Urothelium cell line (cell line): ENCODE measurements around the gene CHRD.
A peak's percentile ranks its signal among the peaks of the same experiment; 100 is the strongest.

ENCODE experiments used
- DNase-seq: peaks from one replicate; pipeline ENCODE4 v3.0.0; 2011; ENCODE audit warnings: low spot score, mixed read lengths
- FAIRE-seq: peaks from 2 replicates; lab custom pipeline; 2011; peaks lifted over from hg19 to GRCh38; lab: Jason Lieb, UNC

CHRD gene

DNA sequence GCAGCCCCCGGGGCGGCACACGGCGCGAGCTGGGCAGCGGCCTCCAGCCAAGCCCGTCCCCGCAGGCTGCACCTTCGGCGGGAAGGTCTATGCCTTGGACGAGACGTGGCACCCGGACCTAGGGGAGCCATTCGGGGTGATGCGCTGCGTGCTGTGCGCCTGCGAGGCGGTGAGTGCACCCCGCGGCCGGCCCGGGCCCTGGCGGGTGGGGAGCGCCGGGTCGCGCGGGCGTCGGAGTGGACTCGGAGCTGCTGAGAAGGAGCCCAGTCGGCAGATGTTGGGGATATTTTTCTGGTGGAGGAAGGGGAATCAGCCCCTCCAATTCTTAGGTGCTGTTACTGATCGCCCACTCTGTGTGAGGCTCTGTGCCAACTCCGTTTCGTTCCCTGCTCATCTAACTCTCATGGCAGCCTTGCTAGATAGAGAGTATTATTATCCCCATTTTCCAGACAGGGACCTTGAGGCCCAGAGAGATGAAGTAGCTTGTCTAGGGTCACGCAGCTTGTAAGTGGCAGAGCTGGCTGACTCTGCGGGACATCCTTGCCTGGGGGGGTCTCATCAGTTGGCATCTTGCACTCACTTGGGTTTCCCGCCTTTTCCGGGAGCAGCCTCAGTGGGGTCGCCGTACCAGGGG, 890 bp downstream of the CHRD start:
- DNase-seq (no peak), FAIRE-seq (peak; percentile 9)

DNA sequence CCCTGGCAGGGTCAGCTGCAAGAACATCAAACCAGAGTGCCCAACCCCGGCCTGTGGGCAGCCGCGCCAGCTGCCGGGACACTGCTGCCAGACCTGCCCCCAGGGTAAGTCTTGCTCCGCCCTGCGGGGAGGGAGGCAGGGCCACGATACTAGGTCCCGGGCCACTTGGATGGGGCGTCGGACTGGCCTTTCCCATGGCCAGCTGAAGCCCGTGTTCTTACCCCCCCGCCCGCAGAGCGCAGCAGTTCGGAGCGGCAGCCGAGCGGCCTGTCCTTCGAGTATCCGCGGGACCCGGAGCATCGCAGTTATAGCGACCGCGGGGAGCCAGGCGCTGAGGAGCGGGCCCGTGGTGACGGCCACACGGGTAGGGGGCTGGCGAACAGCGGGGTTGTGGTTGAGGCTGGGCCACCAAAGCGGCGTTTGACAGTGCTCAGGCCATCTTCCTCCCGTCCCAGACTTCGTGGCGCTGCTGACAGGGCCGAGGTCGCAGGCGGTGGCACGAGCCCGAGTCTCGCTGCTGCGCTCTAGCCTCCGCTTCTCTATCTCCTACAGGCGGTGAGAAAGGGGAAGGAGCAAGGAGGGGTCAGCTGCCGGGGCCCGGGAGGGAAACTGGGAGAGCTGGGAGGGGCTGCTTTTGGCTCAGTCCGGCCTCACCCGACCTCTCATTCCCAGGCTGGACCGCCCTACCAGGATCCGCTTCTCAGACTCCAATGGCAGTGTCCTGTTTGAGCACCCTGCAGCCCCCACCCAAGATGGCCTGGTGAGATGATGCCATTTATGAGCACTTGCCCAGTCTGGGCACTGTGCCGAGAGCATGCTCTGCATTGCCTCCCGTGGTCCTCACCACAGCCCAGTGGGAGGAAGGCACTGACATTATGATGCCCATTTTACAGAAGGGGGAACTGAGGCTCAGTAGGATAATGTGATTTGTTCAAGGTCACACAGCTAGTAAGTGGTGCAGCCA, 1.7 kb downstream of the CHRD start:
- DNase-seq (no peak), FAIRE-seq (no peak)

DNA sequence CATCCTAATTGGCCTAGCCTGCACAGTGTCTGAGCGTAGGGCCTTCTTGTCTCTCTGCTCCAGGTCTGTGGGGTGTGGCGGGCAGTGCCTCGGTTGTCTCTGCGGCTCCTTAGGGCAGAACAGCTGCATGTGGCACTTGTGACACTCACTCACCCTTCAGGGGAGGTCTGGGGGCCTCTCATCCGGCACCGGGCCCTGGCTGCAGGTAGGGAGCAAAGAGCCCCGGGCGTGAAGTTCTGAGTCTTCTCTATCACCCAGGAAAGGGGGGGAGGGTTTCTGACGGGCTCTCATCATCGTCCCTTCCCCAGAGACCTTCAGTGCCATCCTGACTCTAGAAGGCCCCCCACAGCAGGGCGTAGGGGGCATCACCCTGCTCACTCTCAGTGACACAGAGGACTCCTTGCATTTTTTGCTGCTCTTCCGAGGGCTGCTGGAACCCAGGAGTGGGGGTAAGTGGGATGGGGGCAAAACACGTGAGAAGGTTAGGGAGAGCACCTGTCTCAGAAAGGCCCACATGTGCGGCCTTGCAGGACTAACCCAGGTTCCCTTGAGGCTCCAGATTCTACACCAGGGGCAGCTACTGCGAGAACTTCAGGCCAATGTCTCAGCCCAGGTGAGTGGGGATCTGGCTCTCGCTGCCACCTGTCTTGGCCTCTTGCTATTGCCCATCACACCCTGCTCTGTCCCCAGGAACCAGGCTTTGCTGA, 2.6 kb downstream of the CHRD start:
- DNase-seq (no peak), FAIRE-seq (no peak)

DNA sequence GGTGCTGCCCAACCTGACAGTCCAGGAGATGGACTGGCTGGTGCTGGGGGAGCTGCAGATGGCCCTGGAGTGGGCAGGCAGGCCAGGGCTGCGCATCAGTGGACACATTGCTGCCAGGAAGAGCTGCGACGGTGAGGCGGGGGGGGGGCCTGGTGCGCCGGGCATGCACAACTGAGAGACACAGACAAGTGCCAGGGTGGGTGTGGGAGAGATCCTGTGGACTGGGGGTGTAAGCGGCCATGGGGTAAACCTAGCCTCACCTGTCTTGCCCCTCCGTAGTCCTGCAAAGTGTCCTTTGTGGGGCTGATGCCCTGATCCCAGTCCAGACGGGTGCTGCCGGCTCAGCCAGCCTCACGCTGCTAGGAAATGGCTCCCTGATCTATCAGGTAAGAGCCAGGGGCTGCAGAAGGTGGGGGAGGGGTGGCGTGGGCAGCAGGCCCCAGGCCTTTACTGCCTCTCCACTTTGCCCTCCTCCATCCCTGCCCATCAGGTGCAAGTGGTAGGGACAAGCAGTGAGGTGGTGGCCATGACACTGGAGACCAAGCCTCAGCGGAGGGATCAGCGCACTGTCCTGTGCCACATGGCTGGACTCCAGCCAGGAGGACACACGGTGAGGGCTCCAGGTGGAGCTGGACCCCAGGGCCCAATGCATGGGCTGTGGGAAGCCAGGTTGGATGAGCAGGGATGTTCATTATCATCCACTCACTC, 3.3 kb downstream of the CHRD start:
- FAIRE-seq: no peak
- no peak for DNase-seq

DNA sequence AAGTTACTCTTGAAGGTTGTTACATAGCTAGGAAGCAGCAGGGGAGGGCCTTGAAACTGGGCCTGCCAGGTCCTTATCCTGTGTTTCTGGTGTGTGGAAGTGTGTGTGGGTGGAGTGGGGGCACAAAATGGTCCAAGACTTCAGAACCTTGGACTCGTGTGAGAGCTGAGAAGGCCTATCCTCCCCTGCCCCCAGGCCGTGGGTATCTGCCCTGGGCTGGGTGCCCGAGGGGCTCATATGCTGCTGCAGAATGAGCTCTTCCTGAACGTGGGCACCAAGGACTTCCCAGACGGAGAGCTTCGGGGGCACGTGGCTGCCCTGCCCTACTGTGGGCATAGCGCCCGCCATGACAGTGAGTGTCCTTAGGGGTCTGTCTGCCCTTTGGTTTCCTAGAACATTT, 4.5 kb downstream of the CHRD start:
- DNase-seq (no peak), FAIRE-seq (no peak)

DNA sequence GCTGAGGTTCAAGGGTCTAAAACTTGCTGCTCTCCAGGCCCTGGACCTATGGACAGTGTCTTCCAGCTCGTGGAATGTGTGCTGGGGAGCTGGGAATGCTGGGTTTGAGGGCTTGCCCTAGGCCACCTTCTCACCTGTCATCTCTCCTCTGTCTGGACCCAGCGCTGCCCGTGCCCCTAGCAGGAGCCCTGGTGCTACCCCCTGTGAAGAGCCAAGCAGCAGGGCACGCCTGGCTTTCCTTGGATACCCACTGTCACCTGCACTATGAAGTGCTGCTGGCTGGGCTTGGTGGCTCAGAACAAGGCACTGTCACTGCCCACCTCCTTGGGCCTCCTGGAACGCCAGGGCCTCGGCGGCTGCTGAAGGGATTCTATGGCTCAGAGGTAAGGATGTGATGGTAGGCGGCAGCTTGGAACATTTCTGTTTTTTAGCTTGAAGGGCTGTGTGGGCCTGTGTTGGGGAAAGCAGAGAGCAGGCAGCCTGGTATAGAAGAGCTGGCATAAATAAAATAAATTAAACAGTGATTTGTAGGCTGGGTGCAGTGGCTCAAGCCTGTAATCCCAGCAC, 5.1 kb downstream of the CHRD start:
- no peak for FAIRE-seq
- no peak for DNase-seq

DNA sequence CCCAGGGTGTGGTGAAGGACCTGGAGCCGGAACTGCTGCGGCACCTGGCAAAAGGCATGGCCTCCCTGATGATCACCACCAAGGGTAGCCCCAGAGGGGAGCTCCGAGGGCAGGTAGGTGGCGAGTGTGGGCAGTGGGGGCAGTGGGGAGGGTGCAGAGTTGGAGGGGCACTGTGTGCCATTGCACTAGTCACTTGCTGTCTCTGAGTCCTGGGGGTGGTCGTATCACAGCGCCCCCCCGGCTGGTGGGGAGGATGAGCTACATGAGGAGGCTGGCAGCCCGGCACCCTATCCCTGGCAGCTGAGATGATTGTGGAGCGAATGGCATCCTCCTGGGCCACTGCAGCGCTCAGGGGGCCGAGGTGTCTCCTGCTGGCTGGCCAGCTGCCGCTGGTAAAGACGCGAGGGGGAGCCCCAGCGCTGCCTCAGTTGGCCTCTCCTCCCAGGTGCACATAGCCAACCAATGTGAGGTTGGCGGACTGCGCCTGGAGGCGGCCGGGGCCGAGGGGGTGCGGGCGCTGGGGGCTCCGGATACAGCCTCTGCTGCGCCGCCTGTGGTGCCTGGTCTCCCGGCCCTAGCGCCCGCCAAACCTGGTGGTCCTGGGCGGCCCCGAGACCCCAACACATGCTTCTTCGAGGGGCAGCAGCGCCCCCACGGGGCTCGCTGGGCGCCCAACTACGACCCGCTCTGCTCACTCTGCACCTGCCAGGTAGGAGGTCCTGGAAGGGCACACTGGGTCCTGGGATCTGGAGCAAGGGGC, 6.4 kb downstream of the CHRD start:
- DNase-seq (no peak), FAIRE-seq (peak; percentile 27)

DNA sequence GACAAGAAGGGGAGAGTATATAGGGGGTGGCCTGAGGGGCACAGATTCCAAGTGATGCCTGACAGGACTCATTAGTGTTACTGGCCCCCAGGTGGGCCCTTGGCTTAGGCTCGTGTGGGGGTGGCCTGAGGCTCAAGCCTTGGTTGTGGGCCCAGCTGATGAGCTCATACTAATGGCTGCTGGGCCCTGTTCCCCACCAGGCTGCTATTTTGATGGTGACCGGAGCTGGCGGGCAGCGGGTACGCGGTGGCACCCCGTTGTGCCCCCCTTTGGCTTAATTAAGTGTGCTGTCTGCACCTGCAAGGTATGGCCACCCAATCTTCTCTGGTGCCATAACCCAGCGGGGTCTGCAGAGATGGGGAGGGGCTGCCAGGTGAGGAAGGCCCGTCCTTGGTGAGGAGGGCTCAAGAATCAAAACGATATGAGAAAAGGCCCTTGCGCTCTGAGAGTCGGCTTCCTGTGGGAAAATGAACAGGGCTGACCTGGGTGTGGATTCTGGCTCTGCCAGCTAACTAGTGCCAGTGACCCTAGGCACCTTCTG, 7.4 kb downstream of the CHRD start:
- DNase-seq (no peak), FAIRE-seq (no peak)

DNA sequence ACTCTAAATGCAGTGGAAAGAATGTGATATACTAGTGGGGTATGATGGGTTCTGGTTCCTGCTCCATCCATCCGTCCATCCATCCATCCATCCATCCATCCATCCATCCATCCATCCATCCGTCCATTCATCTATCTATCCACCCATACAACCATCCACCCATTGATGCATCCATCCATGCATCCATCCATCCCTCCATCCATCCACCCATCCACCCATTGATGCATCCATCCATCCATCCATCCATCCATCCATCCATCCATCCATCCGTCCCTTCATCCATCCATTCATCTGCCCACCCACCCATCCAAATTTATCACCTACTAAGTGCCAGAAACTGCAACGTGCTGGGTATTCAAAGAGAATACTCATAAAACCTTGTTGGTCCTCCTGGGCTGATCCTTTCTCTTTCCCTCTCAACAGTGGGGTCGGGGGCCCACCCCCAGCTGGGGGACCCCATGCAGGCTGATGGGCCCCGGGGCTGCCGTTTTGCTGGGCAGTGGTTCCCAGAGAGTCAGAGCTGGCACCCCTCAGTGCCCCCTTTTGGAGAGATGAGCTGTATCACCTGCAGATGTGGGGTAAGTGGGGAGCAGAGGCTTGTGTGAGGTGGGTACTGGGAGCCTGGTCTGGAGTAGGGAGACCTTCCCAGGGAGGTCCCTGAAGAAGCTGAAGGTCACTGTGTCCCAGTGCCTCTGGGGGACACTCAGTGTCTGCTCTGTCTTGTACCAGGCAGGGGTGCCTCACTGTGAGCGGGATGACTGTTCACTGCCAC, 8.5 kb downstream of the CHRD start:
- peak; percentile 68 for FAIRE-seq
- DNase-seq: no peak

DNA sequence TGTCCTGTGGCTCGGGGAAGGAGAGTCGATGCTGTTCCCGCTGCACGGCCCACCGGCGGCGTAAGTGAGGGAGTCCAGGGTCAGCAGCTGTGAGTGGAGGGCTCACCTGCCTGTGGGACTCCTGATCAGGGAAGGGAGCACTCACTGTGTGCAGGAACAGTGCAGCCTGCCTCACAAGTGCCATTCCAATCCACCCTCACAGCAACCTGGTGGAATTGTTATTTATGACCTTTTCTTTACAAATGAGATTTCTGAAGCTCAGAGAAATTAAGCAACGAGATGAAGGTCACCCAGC, 9.0 kb downstream of the CHRD start:
- FAIRE-seq (no peak), DNase-seq (no peak)

DNA sequence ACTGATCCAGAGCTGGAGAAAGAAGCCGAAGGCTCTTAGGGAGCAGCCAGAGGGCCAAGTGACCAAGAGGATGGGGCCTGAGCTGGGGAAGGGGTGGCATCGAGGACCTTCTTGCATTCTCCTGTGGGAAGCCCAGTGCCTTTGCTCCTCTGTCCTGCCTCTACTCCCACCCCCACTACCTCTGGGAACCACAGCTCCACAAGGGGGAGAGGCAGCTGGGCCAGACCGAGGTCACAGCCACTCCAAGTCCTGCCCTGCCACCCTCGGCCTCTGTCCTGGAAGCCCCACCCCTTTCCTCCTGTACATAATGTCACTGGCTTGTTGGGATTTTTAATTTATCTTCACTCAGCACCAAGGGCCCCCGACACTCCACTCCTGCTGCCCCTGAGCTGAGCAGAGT, 9.5 kb downstream of the CHRD start:
- DNase-seq: no peak
- no peak for FAIRE-seq

DNA sequence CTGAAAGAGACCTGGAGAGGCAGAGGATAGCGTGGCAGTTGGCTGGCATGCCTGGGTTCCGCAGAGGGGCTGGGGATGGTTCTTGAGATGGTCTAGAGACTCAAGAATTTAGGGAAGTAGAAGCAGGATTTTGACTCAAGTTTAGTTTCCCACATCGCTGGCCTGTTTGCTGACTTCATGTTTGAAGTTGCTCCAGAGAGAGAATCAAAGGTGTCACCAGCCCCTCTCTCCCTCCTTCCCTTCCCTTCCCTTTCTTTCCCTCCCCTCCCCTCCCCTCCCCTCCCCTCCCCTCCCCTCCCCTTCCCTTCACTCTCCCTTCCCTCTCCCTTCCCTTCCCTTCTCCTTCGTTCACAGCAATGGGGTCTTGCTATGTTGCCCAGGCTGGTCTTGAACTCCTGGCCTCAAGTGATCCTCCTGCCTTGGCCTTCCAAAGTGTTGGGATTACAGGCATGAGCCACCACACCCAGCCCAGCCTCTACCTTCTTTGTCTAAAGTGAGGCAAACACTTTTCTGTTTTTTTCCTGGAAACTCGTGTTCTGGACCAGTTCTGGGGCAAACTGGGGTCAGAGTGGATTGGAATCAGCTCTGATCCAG, 10.2 kb downstream of the CHRD start:
- no peak for FAIRE-seq
- no peak for DNase-seq

DNA sequence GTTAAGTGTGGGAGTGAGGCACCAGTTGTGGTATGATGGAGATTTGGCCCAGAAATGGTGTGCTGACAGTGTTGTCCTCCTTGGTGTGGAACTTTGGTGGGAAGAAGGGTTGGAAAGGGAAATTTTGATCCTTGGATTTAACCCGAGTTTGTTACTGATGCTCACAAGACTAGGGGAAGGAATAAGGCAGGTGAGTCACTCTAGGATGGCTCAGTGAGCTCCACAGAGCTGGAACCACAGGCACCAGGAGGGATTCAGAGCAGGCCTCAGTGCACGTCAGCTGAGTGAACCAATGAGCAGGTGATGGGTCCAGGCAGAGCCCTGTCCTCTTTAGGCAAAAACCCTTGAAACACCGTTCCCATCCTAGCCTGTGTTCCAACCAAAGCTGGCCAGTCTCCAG, 11.4 kb downstream of the CHRD start:
- FAIRE-seq: no peak
- no peak for DNase-seq

DNA sequence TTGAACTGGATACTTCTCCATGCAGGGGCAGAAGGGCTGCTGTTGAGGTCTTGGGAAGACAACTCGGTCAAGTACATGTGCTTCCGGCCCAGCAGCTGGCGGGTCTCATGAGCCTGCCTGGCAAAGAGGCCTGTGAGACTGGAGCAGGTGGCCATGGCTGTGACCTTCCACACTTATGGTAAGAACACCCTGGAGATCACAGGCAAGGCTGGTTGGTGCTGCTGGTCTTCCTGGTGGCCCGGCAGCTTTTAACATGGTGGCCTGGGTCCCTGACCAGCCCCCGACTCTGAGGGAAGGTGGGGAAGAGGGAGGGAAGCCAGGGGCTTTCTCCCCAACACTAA, 15.4 kb downstream of the CHRD start:
- FAIRE-seq: no peak
- DNase-seq: no peak

DNA sequence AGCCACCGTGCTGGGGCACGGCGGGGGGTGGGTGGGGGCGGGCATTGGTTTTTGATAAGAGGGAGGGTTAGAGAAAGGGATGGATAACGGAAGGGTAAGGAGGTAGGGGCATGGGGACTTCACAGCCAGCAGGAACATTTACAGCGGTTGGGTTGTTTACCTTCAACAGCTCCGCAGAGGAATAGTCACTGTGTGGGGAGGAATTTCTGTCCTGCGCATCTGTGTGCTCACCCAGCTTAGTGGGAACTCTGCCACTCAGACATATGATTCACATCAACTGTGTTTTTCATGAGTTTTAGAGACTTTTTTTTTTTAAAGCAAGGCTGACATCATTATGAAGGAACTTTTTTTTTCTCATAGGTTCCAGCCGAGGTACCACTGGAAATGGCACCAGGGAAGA, 19.6 kb downstream of the CHRD start:
- FAIRE-seq: no peak

DNA sequence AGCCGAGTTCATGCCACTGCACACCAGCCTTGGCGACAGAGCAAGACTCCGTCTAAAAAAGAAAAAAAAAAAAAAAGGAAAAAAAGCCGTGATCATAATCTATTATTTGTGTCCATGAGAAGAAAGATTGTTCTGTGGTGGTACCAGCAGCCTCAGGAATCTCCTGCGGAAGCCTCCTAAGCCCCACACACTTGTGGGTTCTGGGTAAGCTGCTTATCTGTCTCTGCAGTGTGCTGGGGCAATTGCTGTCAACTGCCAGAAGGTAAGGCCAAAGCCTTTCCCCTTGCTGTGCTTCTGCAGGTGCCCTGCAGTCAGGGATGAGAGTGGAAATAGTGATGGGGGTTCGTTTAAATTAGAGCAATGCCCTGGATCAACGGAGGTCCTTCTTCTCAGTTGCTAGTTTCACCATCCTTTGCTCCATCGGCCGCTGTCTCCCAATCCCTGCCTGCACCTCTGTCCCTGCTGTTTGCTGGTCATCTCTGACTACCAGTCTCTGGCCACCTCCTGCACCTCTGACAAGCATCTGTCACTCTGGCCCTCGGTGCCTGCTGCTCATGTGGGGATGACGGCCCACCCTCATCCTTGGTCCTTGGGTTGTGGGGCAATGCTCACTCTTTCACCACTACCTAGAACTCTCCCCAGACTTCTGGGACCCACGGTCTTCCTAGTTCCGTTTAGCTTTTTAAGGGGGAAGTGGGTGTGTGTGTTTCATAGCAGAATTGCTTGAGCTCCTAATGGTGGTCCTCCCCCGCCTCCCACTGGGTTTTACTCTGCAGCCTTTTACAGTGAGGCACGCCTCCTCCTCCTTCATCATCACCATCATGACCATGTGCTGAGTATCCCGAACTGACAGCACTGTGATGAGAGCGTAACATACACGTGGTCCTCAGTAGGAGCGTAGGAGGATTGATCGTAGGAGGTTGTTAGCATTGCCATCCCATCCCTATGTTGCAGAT, 25.5 kb downstream of the CHRD start:
- DNase-seq: no peak
- peak; percentile 20 for FAIRE-seq

More for the DNA sequence above, 19.6 kb downstream of the CHRD start:
- peak; percentile 79 for DNase-seq

DNA sequence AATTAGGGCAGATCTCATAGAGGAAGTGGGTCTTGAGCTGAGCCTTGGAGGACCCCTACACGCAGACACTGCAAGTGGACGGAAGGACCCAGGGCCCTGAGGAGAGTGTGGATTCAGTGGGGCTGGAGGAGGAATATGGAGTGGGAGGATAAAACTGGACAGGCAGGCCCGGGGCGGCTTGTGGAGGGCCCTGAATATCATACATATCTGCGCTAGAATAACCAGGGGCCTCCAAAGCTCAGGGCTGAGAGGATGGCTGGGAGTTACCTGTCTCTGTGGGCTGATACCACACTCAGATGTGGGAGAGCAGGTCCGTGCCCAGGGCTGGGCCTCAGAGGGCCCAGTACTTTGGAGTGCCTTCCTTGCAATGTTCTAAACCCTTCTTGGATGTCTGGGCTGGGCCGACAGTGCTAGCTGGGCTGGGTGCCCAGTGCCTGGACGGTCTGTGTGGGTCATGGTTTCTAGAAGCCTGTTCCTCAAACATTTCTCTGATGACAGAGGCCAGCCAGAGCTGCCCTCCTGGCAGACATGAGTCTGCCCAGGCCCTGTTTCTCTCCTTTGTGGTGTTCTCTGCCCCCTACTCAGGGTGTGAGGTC, 29.6 kb downstream of the CHRD start:
- FAIRE-seq: no peak
- no peak for DNase-seq
